Fibroblast of the aortic adventitia (primary cell): ENCODE results near the gene ETFA. TPM values are rescaled to one million over a fixed set of nuclear protein-coding genes. Genes with fewer than 3 reads are reported as not detected.

Experiments
- DNase-seq: peaks from one replicate; pipeline ENCODE4 v3.0.0-alpha.2; 2010; ENCODE audit warnings: low read depth
- H3K4me3 ChIP-seq: 2 replicates; pipeline ENCODE4 v1.5.1; 2011; ENCODE audit warnings: low read depth, mild to moderate bottlenecking, control low read depth, low read length, moderate library complexity
- total RNA-seq: library from RNA; depleted of rRNA; stranded (reverse); fragments of >200 nt; gene quantifications from 2 replicates; pipeline ENCODE4 v1.2.3, GENCODE V29; 2012; ENCODE audit warnings: low replicate concordance
- TF ChIP-seq, protein P1 (sequence below): IDR thresholded peaks from 2 replicates; pipeline ENCODE4 v1.5.1; 2011; ENCODE audit warnings: mild to moderate bottlenecking, low read length, control low read depth, inconsistent platforms; ENCODE audit not compliant: insufficient read depth

The ETFA gene
- total RNA-seq, 1 donor, result 87.8 TPM

DNA sequence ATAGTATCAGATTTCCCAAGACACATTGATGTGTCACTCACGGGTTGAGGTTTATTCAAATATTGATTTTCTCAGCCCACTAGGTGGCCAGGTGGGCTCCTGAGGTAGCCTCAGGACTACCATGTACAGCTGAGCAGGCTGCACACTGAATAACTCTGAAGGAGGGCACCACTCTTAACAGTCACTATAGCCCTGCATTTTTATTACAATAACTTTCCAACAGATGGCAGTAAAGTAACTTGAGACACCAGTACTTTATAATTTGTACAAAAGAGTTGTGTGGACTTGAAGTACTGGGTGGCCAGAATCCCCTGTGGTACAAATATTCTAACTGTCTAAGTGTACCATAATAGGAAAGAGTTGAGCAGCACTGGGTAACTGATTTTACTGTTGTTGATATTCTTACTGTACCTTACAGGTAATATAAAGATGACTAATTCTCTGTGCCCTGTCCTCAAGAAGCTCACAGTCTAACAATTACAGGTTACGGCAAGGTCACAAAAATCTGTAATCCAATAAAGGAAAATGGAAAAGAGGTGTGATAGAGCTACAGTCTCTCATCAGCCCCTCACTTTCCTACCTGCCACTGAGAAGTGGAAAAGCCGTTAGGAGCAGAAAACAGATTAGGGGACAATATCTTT is 76.0 kb downstream of the ETFA start:
- TF ChIP-seq, protein P1, sequence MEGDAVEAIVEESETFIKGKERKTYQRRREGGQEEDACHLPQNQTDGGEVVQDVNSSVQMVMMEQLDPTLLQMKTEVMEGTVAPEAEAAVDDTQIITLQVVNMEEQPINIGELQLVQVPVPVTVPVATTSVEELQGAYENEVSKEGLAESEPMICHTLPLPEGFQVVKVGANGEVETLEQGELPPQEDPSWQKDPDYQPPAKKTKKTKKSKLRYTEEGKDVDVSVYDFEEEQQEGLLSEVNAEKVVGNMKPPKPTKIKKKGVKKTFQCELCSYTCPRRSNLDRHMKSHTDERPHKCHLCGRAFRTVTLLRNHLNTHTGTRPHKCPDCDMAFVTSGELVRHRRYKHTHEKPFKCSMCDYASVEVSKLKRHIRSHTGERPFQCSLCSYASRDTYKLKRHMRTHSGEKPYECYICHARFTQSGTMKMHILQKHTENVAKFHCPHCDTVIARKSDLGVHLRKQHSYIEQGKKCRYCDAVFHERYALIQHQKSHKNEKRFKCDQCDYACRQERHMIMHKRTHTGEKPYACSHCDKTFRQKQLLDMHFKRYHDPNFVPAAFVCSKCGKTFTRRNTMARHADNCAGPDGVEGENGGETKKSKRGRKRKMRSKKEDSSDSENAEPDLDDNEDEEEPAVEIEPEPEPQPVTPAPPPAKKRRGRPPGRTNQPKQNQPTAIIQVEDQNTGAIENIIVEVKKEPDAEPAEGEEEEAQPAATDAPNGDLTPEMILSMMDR, result peak; percentile 41
- DNase-seq, result peak; percentile 60
- H3K4me3 ChIP-seq, result no peak overlapping the region

DNA sequence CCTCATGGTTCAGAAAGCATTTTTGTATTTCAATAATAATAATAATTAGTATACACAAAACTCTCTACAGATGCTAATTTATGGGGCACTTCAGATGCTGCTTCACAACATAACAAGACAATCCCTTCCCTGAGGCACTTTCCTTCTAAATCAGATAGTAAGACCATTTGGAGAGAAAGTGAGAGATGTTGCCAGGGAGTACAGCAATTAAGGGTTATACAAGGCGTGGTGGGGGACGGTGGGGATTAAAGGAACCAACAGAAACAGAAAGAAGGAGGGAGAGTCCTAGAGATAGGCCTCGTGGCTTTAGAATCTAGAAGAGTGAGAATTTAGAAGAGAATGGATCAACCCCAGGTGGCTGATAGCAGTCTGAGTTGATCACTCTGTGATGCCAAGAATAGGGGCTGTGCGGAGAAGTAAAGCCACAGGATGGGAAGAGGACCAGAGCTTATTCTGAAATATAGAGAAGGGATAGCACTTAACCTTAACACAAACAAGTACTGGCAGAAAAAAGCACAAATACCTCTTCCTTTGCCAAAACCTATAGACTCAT is 76.9 kb downstream of the ETFA start:
- TF ChIP-seq, protein P1, result no peak
- no peak for DNase-seq
- H3K4me3 ChIP-seq, result no peak overlapping the region

DNA sequence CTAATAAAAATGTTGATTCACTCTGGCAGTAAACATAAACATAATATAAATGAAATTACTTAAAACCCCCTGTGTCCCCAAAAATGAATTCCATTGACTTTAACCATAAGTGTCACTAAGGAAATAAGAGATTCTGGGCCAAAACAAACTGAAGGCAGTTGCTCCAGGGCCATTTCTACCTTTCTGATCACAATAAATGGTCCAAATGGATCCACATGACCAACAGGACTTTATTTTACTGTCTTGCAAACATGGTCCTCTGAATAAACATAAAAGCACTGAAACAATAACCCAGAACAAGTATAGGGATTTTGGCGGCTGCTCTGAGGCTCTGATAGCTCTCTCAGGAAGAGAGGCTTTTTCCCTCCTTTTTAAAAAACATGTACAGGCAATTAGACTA is 77.3 kb downstream of the ETFA start:
- TF ChIP-seq, protein P1, result no peak
- DNase-seq, result no peak
- no peak overlapping the region for H3K4me3 ChIP-seq

DNA sequence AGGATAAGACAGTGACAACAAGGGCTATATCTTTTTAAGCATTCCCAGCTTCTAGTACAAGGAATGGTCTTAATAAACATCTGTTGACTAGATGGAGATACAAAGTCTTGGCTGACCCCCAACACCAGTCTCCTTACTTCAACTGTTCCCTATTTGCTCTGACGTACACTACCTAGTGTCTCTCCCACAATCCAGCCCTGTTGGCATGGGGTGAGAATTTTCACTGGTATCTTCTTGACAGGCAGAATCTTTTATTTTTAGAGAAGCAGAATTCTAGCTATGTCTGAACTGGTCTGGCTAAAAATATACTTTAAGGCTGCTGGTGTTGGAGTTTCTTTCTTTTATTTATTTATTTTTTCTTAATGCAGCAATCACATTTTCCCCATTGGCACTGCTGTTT is 82.0 kb downstream of the ETFA start:
- DNase-seq, result no peak
- TF ChIP-seq, protein P1, result no peak
- no peak overlapping the region for H3K4me3 ChIP-seq

DNA sequence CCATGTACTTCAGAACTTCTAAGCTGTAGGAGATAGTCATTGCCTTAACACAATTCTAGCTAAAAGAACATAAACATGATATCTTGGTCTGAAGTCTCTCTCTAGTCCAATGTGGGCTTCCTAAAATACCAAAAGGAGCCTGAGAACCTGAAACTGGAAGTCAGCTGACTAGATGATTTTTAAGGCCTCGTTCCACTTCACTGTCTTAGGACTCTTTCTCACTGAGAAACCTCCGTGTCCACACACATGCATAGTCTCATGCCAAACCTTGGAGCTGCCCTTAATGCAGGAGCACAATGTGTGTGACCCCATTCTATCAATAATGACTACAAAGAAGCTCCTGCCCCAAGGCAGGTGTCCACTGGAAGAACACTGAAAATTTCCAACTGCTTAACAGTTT is 87.7 kb downstream of the ETFA start:
- H3K4me3 ChIP-seq, result no peak overlapping the region
- DNase-seq, result no peak
- TF ChIP-seq, protein P1, result no peak

DNA sequence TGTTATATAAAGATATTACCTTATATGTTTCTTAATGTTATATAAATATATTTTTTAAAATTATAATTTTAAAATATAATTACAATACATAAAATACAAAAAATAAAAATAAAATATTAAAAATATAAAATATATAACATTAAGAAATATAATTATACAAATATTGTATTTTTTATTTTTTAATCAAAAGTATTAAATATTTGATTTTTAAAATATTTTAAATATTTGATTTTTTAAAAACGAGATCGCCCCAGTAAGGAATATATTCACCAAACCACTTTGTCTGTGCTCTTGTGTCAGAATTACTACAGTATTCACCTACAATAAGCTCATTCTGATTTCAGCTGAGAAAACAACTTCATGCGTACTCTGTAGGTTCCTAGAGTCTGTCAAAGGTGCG is 89.1 kb downstream of the ETFA start:
- DNase-seq, result no peak
- no peak overlapping the region for H3K4me3 ChIP-seq
- TF ChIP-seq, protein P1, result no peak
